SU-DHL-6 (cell line): Measurements from ENCODE around the gene FOXA2.

Experiments used
- H2AFZ ChIP-seq: fragments of 200-600 bp; sonication (generic); 2 replicates; pipeline ENCODE4 v1.6.1; 2014; ENCODE audit warnings: low read depth, mild to moderate bottlenecking, moderate library complexity, mixed read lengths, antibody characterized with exemption, low read length; ENCODE audit not compliant: severe bottlenecking
- H3F3A ChIP-seq: fragments of 200-600 bp; shearing (Covaris generic); 2 replicates; pipeline ENCODE4 v1.6.0; 2016; ENCODE audit warnings: antibody characterized with exemption, mild to moderate bottlenecking; ENCODE audit not compliant: insufficient read depth
- H3K27ac ChIP-seq: fragments of 200-600 bp; sonication (generic); 2 replicates; pipeline ENCODE4 v1.5.1; 2016; ENCODE audit warnings: low read depth, mild to moderate bottlenecking, low read length, moderate library complexity, mixed read lengths
- H3K27me3 ChIP-seq: fragments of 200-600 bp; sonication (generic), shearing (Covaris generic); 2 replicates; pipeline ENCODE4 v1.6.0; 2014; ENCODE audit warnings: mild to moderate bottlenecking, low read length
- H3K36me3 ChIP-seq: fragments of 200-600 bp; sonication (generic); 2 replicates; pipeline ENCODE4 v1.6.1; 2014; ENCODE audit warnings: mild to moderate bottlenecking, low read length, mixed read lengths
- H3K4me2 ChIP-seq: fragments of 300-600, 200-600 bp; shearing (Covaris generic), sonication (generic); 2 replicates; pipeline ENCODE4 v1.6.0; 2014; ENCODE audit warnings: low read length, low read depth, mild to moderate bottlenecking; ENCODE audit not compliant: poor library complexity, severe bottlenecking
- H3K4me3 ChIP-seq: fragments of 200-600 bp; sonication (generic); 2 replicates; pipeline ENCODE4 v1.5.1; 2014; ENCODE audit warnings: antibody characterized with exemption, low read length, mild to moderate bottlenecking, mixed read lengths; ENCODE audit not compliant: insufficient read depth, poor library complexity, severe bottlenecking
- H3K79me2 ChIP-seq: fragments of 200-600 bp; sonication (generic); 2 replicates; pipeline ENCODE4 v1.6.1; 2014; ENCODE audit warnings: mild to moderate bottlenecking, low read length, moderate library complexity; ENCODE audit not compliant: insufficient read depth
- H3K9ac ChIP-seq: fragments of 200-600 bp; sonication (generic); 2 replicates; pipeline ENCODE4 v1.7.0; 2014; ENCODE audit warnings: mild to moderate bottlenecking, low read length
- H3K9me2 ChIP-seq: fragments of 200-600 bp; sonication (generic); replicated peaks from 2 replicates; pipeline ENCODE4 v1.6.1; 2014; ENCODE audit warnings: low read length; ENCODE audit not compliant: insufficient read depth
- H3K9me3 ChIP-seq: fragments of 200-600 bp; sonication (generic); 2 replicates; pipeline ENCODE4 v1.6.1; 2014; ENCODE audit warnings: low read length, mixed read lengths; ENCODE audit not compliant: insufficient read depth
- H4K20me1 ChIP-seq: fragments of 200-600 bp; sonication (generic); 2 replicates; pipeline ENCODE4 v1.6.1; 2014; ENCODE audit warnings: low read depth, mild to moderate bottlenecking, antibody characterized with exemption, low read length, moderate library complexity, mixed read lengths
- CTCF ChIP-seq: fragments of 200-600 bp; sonication (generic); IDR thresholded peaks from one replicate; pipeline ENCODE4 v1.5.1; 2017; ENCODE audit warnings: antibody characterized with exemption, mild to moderate bottlenecking, low read length, moderate library complexity; ENCODE audit not compliant: insufficient read depth, poor library complexity, severe bottlenecking
- EZH2phosphoT487 ChIP-seq: fragments of 200-600 bp; sonication (generic), shearing (Covaris generic); conservative IDR thresholded peaks from 2 replicates; pipeline ENCODE4 v1.6.1; 2018; ENCODE audit warnings: mild to moderate bottlenecking, antibody characterized with exemption, low read length, moderate library complexity, mixed read lengths

Gene FOXA2

GRCh38 chr20:22620342-22620741 lies 36.0 kb upstream of the FOXA2 start:
- TF ChIP-seq CTCF (no peak), EZH2phosphoT487 (no peak)
- Histone ChIP-seq H3K9me3 (no peaks in the 10 kb centered on the region), H3K36me3 (no peaks in the 10 kb centered on the region), H3K9ac (no peak overlapping the region), H4K20me1 (no peaks in the 10 kb centered on the region), H3F3A (no peaks in the 10 kb centered on the region), H3K9me2 (no peaks in the 10 kb centered on the region), H2AFZ (no peak overlapping the region), H3K27me3 (no peaks in the 10 kb centered on the region), H3K27ac (no peak overlapping the region), H3K79me2 (no peaks in the 10 kb centered on the region), H3K4me2 (no peak overlapping the region), H3K4me3 (no peak overlapping the region)

GRCh38 chr20:22619806-22620205 lies 35.4 kb upstream of the FOXA2 start:
- H3K4me2 ChIP-seq, result no peak overlapping the region
- TF ChIP-seq CTCF (no peak), EZH2phosphoT487 (no peak)

GRCh38 chr20:22619272-22619671 lies 34.9 kb upstream of the FOXA2 start:
- Histone ChIP-seq H3K79me2 (no peaks in the 10 kb centered on the region), H3F3A (no peaks in the 10 kb centered on the region), H3K4me2 (no peak overlapping the region), H2AFZ (no peak overlapping the region), H3K4me3 (no peak overlapping the region), H4K20me1 (no peaks in the 10 kb centered on the region), H3K36me3 (no peaks in the 10 kb centered on the region), H3K9me2 (no peaks in the 10 kb centered on the region), H3K9me3 (no peaks in the 10 kb centered on the region), H3K27me3 (no peaks in the 10 kb centered on the region), H3K9ac (no peak overlapping the region), H3K27ac (no peak overlapping the region)
- TF ChIP-seq EZH2phosphoT487 (no peak), CTCF (no peak)

More at GRCh38 chr20:22619806-22620205, 35.4 kb upstream of the FOXA2 start:
- no peaks in the 10 kb centered on the region for H3K9me3 ChIP-seq
- H3K9ac ChIP-seq, result no peak overlapping the region
- H4K20me1 ChIP-seq, result no peaks in the 10 kb centered on the region
- H3F3A ChIP-seq, result no peaks in the 10 kb centered on the region
- no peak overlapping the region for H3K27ac ChIP-seq
- H3K36me3 ChIP-seq, result no peaks in the 10 kb centered on the region
- H3K4me3 ChIP-seq, result no peak overlapping the region
- no peaks in the 10 kb centered on the region for H3K27me3 ChIP-seq
- H3K9me2 ChIP-seq, result no peaks in the 10 kb centered on the region
- H3K79me2 ChIP-seq, result no peaks in the 10 kb centered on the region
- H2AFZ ChIP-seq, result no peak overlapping the region
